Keratinocyte (primary cell): ENCODE results near the gene ZNF134. TPM values are rescaled to one million over a fixed set of nuclear protein-coding genes. Genes with fewer than 3 reads are reported as not detected.

Source experiments
- DNase-seq: peaks from one replicate; pipeline ENCODE4 v3.0.0-alpha.2; 2011; ENCODE audit warnings: low read depth, missing footprints, low spot score
- FAIRE-seq: peaks from 2 replicates; lab custom pipeline; 2011; peaks lifted over from hg19 to GRCh38; lab: Jason Lieb, UNC
- H2AFZ ChIP-seq: 2 replicates; pipeline ENCODE4 v1.6.0; 2012; ENCODE audit warnings: low read length, control low read depth, inconsistent platforms; ENCODE audit not compliant: control insufficient read depth
- H3K27ac ChIP-seq: 2 replicates; pipeline ENCODE4 v1.5.1; 2011; ENCODE audit warnings: low read length; ENCODE audit not compliant: control insufficient read depth, insufficient read depth
- H3K27me3 ChIP-seq: 3 replicates; pipeline ENCODE4 v1.6.0; 2011; ENCODE audit warnings: low read length; ENCODE audit not compliant: control insufficient read depth, insufficient read depth; ENCODE audit errors: extremely low read depth
- H3K36me3 ChIP-seq, 2 experiments: 2 replicates in 1 of 2; 3 replicates in 1 of 2; pipeline ENCODE4 v1.5.1; 2011; ENCODE audit warnings: low read length in 2 of 2, mild to moderate bottlenecking in 1 of 2; ENCODE audit not compliant: control insufficient read depth in 2 of 2, insufficient read depth in 2 of 2; ENCODE audit errors: extremely low read depth in 1 of 2
- H3K4me1 ChIP-seq: 3 replicates; pipeline ENCODE4 v1.5.1; 2011; ENCODE audit warnings: low read length; ENCODE audit not compliant: control insufficient read depth, insufficient read depth; ENCODE audit errors: extremely low read depth
- H3K4me2 ChIP-seq: 3 replicates; pipeline ENCODE4 v1.6.0; 2011; ENCODE audit warnings: low read depth, low read length; ENCODE audit not compliant: control insufficient read depth, insufficient read depth; ENCODE audit errors: extremely low read depth
- H3K4me3 ChIP-seq, 3 experiments: fragments of 200-600 bp in 1 of 3; sonication (generic) in 1 of 3; 2 replicates in 2 of 3; 3 replicates in 1 of 3; pipeline ENCODE4 v1.5.1; 2011 to 2016; ENCODE audit warnings: low read length in 3 of 3, mild to moderate bottlenecking in 3 of 3, control low read depth in 2 of 3, inconsistent platforms in 1 of 3, low read depth in 1 of 3, mixed read lengths in 1 of 3, mixed run types in 1 of 3, moderate library complexity in 1 of 3; ENCODE audit not compliant: control insufficient read depth in 2 of 3, insufficient read depth in 2 of 3; ENCODE audit errors: extremely low read depth in 1 of 3
- H3K79me2 ChIP-seq: 2 replicates; pipeline ENCODE4 v1.6.0; 2012; ENCODE audit warnings: low read length; ENCODE audit not compliant: control insufficient read depth, insufficient read depth
- H3K9ac ChIP-seq: 3 replicates; pipeline ENCODE4 v1.6.0; 2011; ENCODE audit warnings: low read length; ENCODE audit not compliant: control insufficient read depth, insufficient read depth; ENCODE audit errors: extremely low read depth
- H3K9me1 ChIP-seq: 3 replicates; pipeline ENCODE4 v1.6.0; 2011; ENCODE audit warnings: low read length; ENCODE audit not compliant: control insufficient read depth, insufficient read depth; ENCODE audit errors: extremely low read depth
- H3K9me3 ChIP-seq: 2 replicates; pipeline ENCODE4 v1.5.1; 2012; ENCODE audit warnings: low read depth, low read length; ENCODE audit not compliant: control insufficient read depth
- H4K20me1 ChIP-seq: 3 replicates; pipeline ENCODE4 v1.6.0; 2011; ENCODE audit warnings: low read length; ENCODE audit not compliant: control insufficient read depth, insufficient read depth; ENCODE audit errors: extremely low read depth
- CTCF ChIP-seq, 3 experiments: IDR thresholded peaks in 1 of 3; conservative IDR thresholded peaks in 1 of 3; optimal IDR thresholded peaks in 1 of 3; 2 replicates in 2 of 3; 3 replicates in 1 of 3; pipeline versions ENCODE3 to v1.5.1; 2011; ENCODE audit warnings: low read length in 3 of 3, mild to moderate bottlenecking in 3 of 3, moderate library complexity in 2 of 3, control low read depth in 1 of 3, inconsistent platforms in 1 of 3; ENCODE audit not compliant: insufficient read depth in 2 of 3; ENCODE audit errors: extremely low read depth in 1 of 3
- EZH2 ChIP-seq: IDR thresholded peaks from one replicate; pipeline ENCODE4 v1.6.1; 2012; ENCODE audit warnings: inconsistent platforms, mild to moderate bottlenecking, low read length, moderate library complexity
- dilution Hi-C: fragments of 300-500 bp; cut with MboI; formaldehyde crosslinking; loops from one replicate; pipeline ENCODE4 v1.7.0; 2020; ENCODE audit warnings: low sequenced_read_pairs; ENCODE audit not compliant: extremely low pct_ligation_motif_present
- polyA plus RNA-seq, 5 experiments: library from polyadenylated mRNA; depleted of rRNA in 3 of 5; stranded (reverse) in 3 of 5; stranded (forward) in 1 of 5; unstranded in 1 of 5; fragments of >200 nt; gene quantifications; 1 replicate in 1 of 5; 2 replicates in 3 of 5; 3 replicates in 1 of 5; pipeline versions ENCODE4 v1.2.1 to v1.2.3, GENCODE V29; 2011 to 2012; ENCODE audit warnings: missing spikeins in 2 of 5, low read depth in 1 of 5, low replicate concordance in 1 of 5

ZNF134 gene
- polyA plus RNA-seq, 1 donor (not counting 4 experiments of a cell fraction or from before 2014, with no cell fraction given) = 10.7 TPM

- Histone ChIP-seq H3K9me1 (no peaks in the 10 kb centered on the region), H3K27me3 (no peaks in the 10 kb centered on the region), H3K4me1 (peaks cover 17% of the 10 kb centered on the region), H3K4me3 (no peak overlapping the region), H3K27ac (no peak overlapping the region), H3K4me2 (no peak overlapping the region), H4K20me1 (no peaks in the 10 kb centered on the region), H3K36me3 (peaks cover 8 to 10% of the 10 kb centered on the region in 2 experiments), H2AFZ (no peak overlapping the region), H3K9ac (no peak overlapping the region), H3K9me3 (peaks cover 26% of the 10 kb centered on the region), H3K79me2 (peaks cover 2% of the 10 kb centered on the region)
- no peak for TF ChIP-seq CTCF (optimal IDR thresholded peaks at IDR 0.05 in 1 of 3, IDR thresholded peaks at IDR 0.05 in 1 of 3, conservative IDR thresholded peaks at IDR 0.05 in 1 of 3; ENCODE audit: extremely low read depth in 1 of 3, insufficient read depth in 2 of 3, low read length in 3 of 3)
- no peak for TF ChIP-seq EZH2
- dilution Hi-C loops = no loop called here
- FAIRE-seq (no peak), DNase-seq (no peak)
These were observed 26.5 kb upstream of the ZNF134 start for GRCh38 chr19:57587529-57587928.

GRCh38 chr19:57599377-57599760 is 14.7 kb upstream of the ZNF134 start:
- FAIRE-seq (no peak), DNase-seq (no peak)
- Histone ChIP-seq H3K9ac (no peak overlapping the region), H3K4me3 (peak overlapping the region; percentile 77 to 87 (median 85)), H3K9me1 (no peaks in the 10 kb centered on the region), H3K27me3 (no peaks in the 10 kb centered on the region), H3K9me3 (no peaks in the 10 kb centered on the region), H3K4me2 (peak overlapping the region; percentile 93), H3K27ac (no peak overlapping the region), H3K4me1 (peaks cover 5% of the 10 kb centered on the region), H3K36me3 (peaks cover 0 to 3% of the 10 kb centered on the region in 2 experiments), H3K79me2 (peaks cover 15% of the 10 kb centered on the region), H4K20me1 (no peaks in the 10 kb centered on the region), H2AFZ (peak overlapping the region; percentile 97)
- dilution Hi-C loops = no loop called here
- peak in 1 of 3 experiments; percentile 1 for TF ChIP-seq CTCF (optimal IDR thresholded peaks at IDR 0.05 in 1 of 3, IDR thresholded peaks at IDR 0.05 in 1 of 3, conservative IDR thresholded peaks at IDR 0.05 in 1 of 3; ENCODE audit: extremely low read depth in 1 of 3, insufficient read depth in 2 of 3, low read length in 3 of 3)
- no peak for TF ChIP-seq EZH2
